SK-N-SH (cell line): ENCODE measurements around the gene ERC1. TPM values are rescaled to one million over a fixed set of nuclear protein-coding genes. Genes with fewer than 3 reads are reported as not detected.
A peak's percentile ranks its signal among the peaks of the same experiment; 100 is the strongest.

Experiments
- CTCF ChIA-PET: fragments of 300-600, 350-600 bp; formaldehyde crosslinking; extraction: SDS; loops from one replicate; lab custom pipeline; 2021; lab: Yijun Ruan, JAX
- POLR2A ChIA-PET: fragments of 350-600 bp; sonication (Branson Sonifier 250); formaldehyde crosslinking; extraction: SDS; loops from one replicate; lab custom pipeline; 2020; ENCODE audit warnings: antibody characterized with exemption, inconsistent platforms; lab: Yijun Ruan, JAX
- DNase-seq: peaks from one replicate; pipeline ENCODE4 v3.0.0; 2012
- H2AFZ ChIP-seq: fragments of 200-600 bp; sonication (generic); 2 replicates; pipeline ENCODE4 v1.8.1; 2016; ENCODE audit warnings: antibody characterized with exemption, mild to moderate bottlenecking, low read depth
- H3F3A ChIP-seq: fragments of 200-600 bp; sonication (generic); replicated peaks from 2 replicates; pipeline ENCODE3; 2016; ENCODE audit warnings: antibody characterized with exemption, mild to moderate bottlenecking; ENCODE audit not compliant: insufficient read depth
- H3K27ac ChIP-seq, 2 experiments: fragments of 200-500 bp in 1 of 2; fragments of 200-600 bp in 1 of 2; sonication (Bioruptor generic) in 1 of 2; sonication (generic), shearing (Covaris generic) in 1 of 2; 2 replicates each; pipeline versions ENCODE4 v1.5.1 to v1.6.1; 2014 to 2016; ENCODE audit warnings: low read depth in 2 of 2, inconsistent platforms in 1 of 2, low read length in 1 of 2, mild to moderate bottlenecking in 1 of 2, mixed read lengths in 1 of 2
- H3K27me3 ChIP-seq: fragments of 200-600 bp; sonication (generic), shearing (Covaris generic); 2 replicates; pipeline ENCODE4 v1.6.1; 2016; ENCODE audit warnings: mixed run types; ENCODE audit not compliant: insufficient read depth
- H3K36me3 ChIP-seq, 2 experiments: fragments of 200-500 bp in 1 of 2; fragments of 200-600 bp in 1 of 2; sonication (Bioruptor generic) in 1 of 2; sonication (generic) in 1 of 2; replicated peaks in 1 of 2; 2 replicates each; pipeline versions ENCODE3 to v1.5.1; 2014 to 2016; ENCODE audit warnings: low read length in 1 of 2, mild to moderate bottlenecking in 1 of 2; ENCODE audit not compliant: insufficient read depth in 2 of 2, control insufficient read depth in 1 of 2
- H3K4me1 ChIP-seq, 2 experiments: fragments of 200-500 bp in 1 of 2; fragments of 200-600 bp in 1 of 2; sonication (Bioruptor generic) in 1 of 2; sonication (generic), shearing (Covaris generic) in 1 of 2; 2 replicates each; pipeline versions ENCODE4 v1.5.1 to v1.6.1; 2014 to 2016; ENCODE audit warnings: low read depth in 1 of 2, low read length in 1 of 2, mixed run types in 1 of 2; ENCODE audit not compliant: insufficient read depth in 2 of 2, control insufficient read depth in 1 of 2
- H3K4me2 ChIP-seq: fragments of 200-600 bp; sonication (generic), shearing (Covaris generic); 2 replicates; pipeline ENCODE4 v1.6.1; 2017; ENCODE audit warnings: mixed run types
- H3K4me3 ChIP-seq, 2 experiments: fragments of 200-500 bp in 1 of 2; fragments of 200-600 bp in 1 of 2; sonication (Bioruptor generic) in 1 of 2; sonication (generic), shearing (Covaris generic) in 1 of 2; 2 replicates each; pipeline versions ENCODE4 v1.5.1 to v1.8.1; 2014 to 2016; ENCODE audit warnings: low read depth in 2 of 2, inconsistent platforms in 1 of 2, low read length in 1 of 2, mild to moderate bottlenecking in 1 of 2, mixed read lengths in 1 of 2, moderate library complexity in 1 of 2
- H3K79me2 ChIP-seq: fragments of 200-600 bp; sonication (generic); 2 replicates; pipeline ENCODE4 v1.8.1; 2017; ENCODE audit warnings: mild to moderate bottlenecking; ENCODE audit not compliant: insufficient read depth
- H3K9ac ChIP-seq: fragments of 200-600 bp; sonication (generic); 2 replicates; pipeline ENCODE4 v1.6.1; 2017; ENCODE audit warnings: mixed run types
- H3K9me2 ChIP-seq: fragments of 200-600 bp; sonication (generic); 2 replicates; pipeline ENCODE4 v1.6.1; 2017; ENCODE audit warnings: mixed run types
- H3K9me3 ChIP-seq: fragments of 200-600 bp; sonication (generic); 2 replicates; pipeline ENCODE4 v1.6.1; 2017; ENCODE audit warnings: mixed run types, mild to moderate bottlenecking, moderate library complexity
- H4K20me1 ChIP-seq: fragments of 200-600 bp; sonication (generic); 2 replicates; pipeline ENCODE4 v1.6.1; 2017; ENCODE audit warnings: mild to moderate bottlenecking, mixed run types; ENCODE audit not compliant: insufficient read depth
- CHD2 ChIP-seq: fragments of 150-350 bp; IDR thresholded peaks from 2 replicates; pipeline ENCODE4 v1.6.1; 2018; ENCODE audit warnings: low read length; ENCODE audit not compliant: partially characterized antibody
- CTCF ChIP-seq: fragments of 200-600 bp; sonication (generic); IDR thresholded peaks from 2 replicates; pipeline ENCODE4 v1.6.1; 2017; ENCODE audit warnings: antibody characterized with exemption, mild to moderate bottlenecking, moderate library complexity
- EP300 ChIP-seq, 2 experiments: IDR thresholded peaks; 2 replicates each; pipeline versions ENCODE4 v1.4.0 to v1.6.1; 2012; ENCODE audit warnings: borderline replicate concordance in 1 of 2, low read depth in 1 of 2, low read length in 1 of 2
- FOXM1 ChIP-seq: IDR thresholded peaks from 2 replicates; pipeline ENCODE4 v1.4.0; 2012; ENCODE audit warnings: low read depth, mild to moderate bottlenecking
- MEF2A ChIP-seq: IDR thresholded peaks from 2 replicates; pipeline ENCODE4 v1.4.0; 2012; ENCODE audit warnings: low read depth, borderline replicate concordance
- MXI1 ChIP-seq: IDR thresholded peaks from 2 replicates; pipeline ENCODE4 v1.6.1; 2012; ENCODE audit warnings: mild to moderate bottlenecking, low read depth, low read length, improper control_type of control experiment
- NFIC ChIP-seq: IDR thresholded peaks from 2 replicates; pipeline ENCODE4 v1.4.0; 2012; ENCODE audit warnings: borderline replicate concordance
- NRF1 ChIP-seq: IDR thresholded peaks from 2 replicates; pipeline ENCODE4 v1.6.1; 2012; ENCODE audit warnings: low read depth, mild to moderate bottlenecking, low read length
- RCOR1 ChIP-seq: fragments of 150-350 bp; IDR thresholded peaks from 2 replicates; pipeline ENCODE4 v1.6.1; 2017; ENCODE audit warnings: antibody characterized with exemption, low read length
- TCF12 ChIP-seq: IDR thresholded peaks from 2 replicates; pipeline ENCODE4 v1.4.0; 2012
- USF1 ChIP-seq: IDR thresholded peaks from 2 replicates; pipeline ENCODE4 v1.4.0; 2012; ENCODE audit warnings: low read depth, borderline replicate concordance
- USF2 ChIP-seq: fragments of 150-350 bp; IDR thresholded peaks from 2 replicates; pipeline ENCODE4 v1.6.1; 2017; ENCODE audit warnings: antibody characterized with exemption, low read length, low read depth, borderline replicate concordance
- WGBS: methylation state at CpG from one replicate; pipeline ENCODE4 v1.1.6; 2017; ENCODE audit warnings: low lambda C conversion rate; 5-methylcytosine and 5-hydroxymethylcytosine counted together
- polyA plus RNA-seq, 3 experiments: library from polyadenylated mRNA; depleted of rRNA; stranded (reverse); fragments of >200 nt; gene quantifications; 2 replicates each; pipeline ENCODE4 v1.2.3, GENCODE V29; 2012

The ERC1 gene
- polyA plus RNA-seq, 1 of the 3 experiments (the other 2 are of a cell fraction) = 7.5 TPM

- H3K79me2 ChIP-seq = peaks cover 28% of the 10 kb centered on the region; the same call in 1 of the 2 replicates
- no peak for DNase-seq
- H2AFZ ChIP-seq = no peak overlapping the region
- H3K9me2 ChIP-seq = no peaks in the 10 kb centered on the region
- peaks cover 25 to 31% of the 10 kb centered on the region in 2 experiments for H3K4me1 ChIP-seq
- 96% methylated on average over 7 of the region's 7 CpGs for WGBS
- H3K9ac ChIP-seq = no peak overlapping the region
- H3K9me3 ChIP-seq = no peaks in the 10 kb centered on the region
- H4K20me1 ChIP-seq = no peaks in the 10 kb centered on the region
- H3K27me3 ChIP-seq = no peaks in the 10 kb centered on the region
- no peak overlapping the region; the same call in 1 of the 2 replicates for H3K4me2 ChIP-seq
- no peak for TF ChIP-seq NRF1
- peaks cover 0 to 8% of the 10 kb centered on the region in 2 experiments for H3K36me3 ChIP-seq
- POLR2A ChIA-PET = no interaction called here
- CTCF ChIA-PET = interaction anchor here (1.0 kb wide), 1 partner anchor 69 kb away, joined by 3 read pairs; no protein-coding TSS in a partner anchor
- H3K27ac ChIP-seq = no peak overlapping the region
- no peak overlapping the region for H3K4me3 ChIP-seq
- H3F3A ChIP-seq = peaks cover 29% of the 10 kb centered on the region
Measured at GRCh38 chr12:1213618-1214205, 222.7 kb downstream of the ERC1 start.

- no peaks in the 10 kb centered on the region for H3K9me2 ChIP-seq
- H2AFZ ChIP-seq = no peak overlapping the region
- H3K9ac ChIP-seq = peak overlapping the region; percentile 43; the same call in 1 of the 2 replicates
- H3K4me2 ChIP-seq = peak overlapping the region; percentile 75; the same call in 1 of the 2 replicates
- ChIA-PET CTCF (interaction anchor here (1.1 kb wide), 1 partner anchor 99 kb away, joined by 5 read pairs; no protein-coding TSS in a partner anchor), POLR2A (no interaction called here)
- H3F3A ChIP-seq = peaks cover 29% of the 10 kb centered on the region
- H3K27ac ChIP-seq = peak overlapping the region; percentile 79 to 85
- peaks cover 30 to 39% of the 10 kb centered on the region in 2 experiments for H3K4me1 ChIP-seq
- no peaks in the 10 kb centered on the region for H3K9me3 ChIP-seq
- no peak for TF ChIP-seq EP300 (IDR thresholded peaks at IDR 0.05; ENCODE audit: borderline replicate concordance in 1 of 2, low read depth in 1 of 2, low read length in 1 of 2)
- no peak for TF ChIP-seq MEF2A
- no peak for TF ChIP-seq USF1
- TF ChIP-seq CHD2 = no peak
- TF ChIP-seq MXI1 = no peak
- TF ChIP-seq USF2 = no peak
- no peak for TF ChIP-seq NFIC
- TF ChIP-seq CTCF = no peak
- no peak for TF ChIP-seq FOXM1
- TF ChIP-seq TCF12 = no peak
- no peak for TF ChIP-seq RCOR1
- H3K79me2 ChIP-seq = peaks cover 16% of the 10 kb centered on the region; the same call in 1 of the 2 replicates
- H3K4me3 ChIP-seq = no peak overlapping the region
- no peaks in the 10 kb centered on the region for H3K27me3 ChIP-seq
- no peak for DNase-seq
- WGBS = 42% methylated on average over 3 of the region's 3 CpGs
- no peaks in the 10 kb centered on the region for H4K20me1 ChIP-seq
- no peaks in the 10 kb centered on the region for H3K36me3 ChIP-seq
Measured at GRCh38 chr12:1216560-1216959, 225.5 kb downstream of the ERC1 start.
